Measurements from ENCODE around the gene ZNF350.
"Not testable (repeated sequence)": the region's sequence is repeated elsewhere in the genome, so short reads cannot be mapped to it uniquely, and the experiment has no call there.

ZNF350 gene

DNA sequence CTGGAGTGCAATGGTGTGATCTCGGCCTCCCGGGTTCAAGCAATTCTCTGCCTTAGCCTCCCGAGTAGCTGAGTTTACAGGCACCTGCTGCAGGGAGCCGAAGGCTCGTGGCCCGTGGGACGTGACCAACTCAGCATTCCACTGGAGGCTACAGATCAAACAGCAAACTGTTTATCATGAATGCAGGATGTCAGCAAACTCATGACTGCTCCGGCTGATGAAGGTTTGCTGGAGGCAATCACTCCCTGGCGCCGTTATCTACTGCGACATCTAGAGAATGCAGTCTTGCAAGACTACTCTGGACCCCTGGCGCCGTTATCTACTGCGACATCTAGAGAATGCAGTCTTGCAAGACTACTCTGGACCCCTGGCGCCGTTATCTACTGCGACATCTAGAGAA is 10.9 kb downstream of the ZNF350 start:
- H3K27ac ChIP-seq (ENCODE audit: low read depth in 2 of 2, low read length in 2 of 2); H3K27me3 ChIP-seq (ENCODE audit: control insufficient read depth in 2 of 2, insufficient read depth in 2 of 2, low read length in 2 of 2); H3K4me1 ChIP-seq (ENCODE audit: control insufficient read depth in 2 of 2, insufficient read depth in 2 of 2, low read length in 2 of 2); H3K4me3 ChIP-seq (ENCODE audit: low read length in 2 of 2); H3K9ac ChIP-seq (ENCODE audit: low read depth in 1 of 2, low read length in 2 of 2): not testable (repeated sequence)
- H3K36me3 ChIP-seq (ENCODE audit: control insufficient read depth in 2 of 2, insufficient read depth in 2 of 2, low read length in 2 of 2), result peaks cover 56 to 69% of the 10 kb centered on the region in 2 donors
- peaks cover 73% of the 10 kb centered on the region in 2 donors for H3K9me3 ChIP-seq (ENCODE audit: control insufficient read depth in 2 of 2, low read length in 2 of 2)

DNA sequence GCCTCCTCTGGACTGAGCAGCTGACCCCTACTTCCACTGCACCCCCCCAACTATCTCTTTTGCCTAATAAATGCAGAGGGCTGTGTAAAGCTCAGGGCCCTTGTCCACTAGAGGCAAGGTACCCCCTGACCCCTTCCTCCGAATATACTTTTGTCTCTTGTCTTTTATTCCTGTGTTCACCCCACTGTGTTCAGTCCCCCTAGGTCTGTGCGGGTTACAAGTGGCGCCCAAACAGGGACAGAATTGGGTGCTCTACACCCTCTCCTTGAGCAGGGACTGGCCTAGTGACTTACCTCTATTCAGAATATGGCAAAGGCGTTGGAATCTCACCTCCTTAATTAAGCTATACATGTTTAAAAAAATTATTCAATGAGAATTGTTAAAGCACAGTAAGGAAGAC is 15.0 kb downstream of the ZNF350 start:
- Histone ChIP-seq H3K9ac (ENCODE audit: low read depth in 1 of 2, low read length in 2 of 2) (no peak overlapping the region), H3K4me1 (ENCODE audit: control insufficient read depth in 2 of 2, insufficient read depth in 2 of 2, low read length in 2 of 2) (no peaks in the 10 kb centered on the region), H3K27ac (ENCODE audit: low read depth in 2 of 2, low read length in 2 of 2) (no peak overlapping the region), H3K36me3 (ENCODE audit: control insufficient read depth in 2 of 2, insufficient read depth in 2 of 2, low read length in 2 of 2) (peaks cover 78% of the 10 kb centered on the region in 2 donors), H3K4me3 (ENCODE audit: low read length in 2 of 2) (peak overlapping the region; percentile 5 to 36), H3K9me3 (ENCODE audit: control insufficient read depth in 2 of 2, low read length in 2 of 2) (peaks cover 72 to 74% of the 10 kb centered on the region in 2 donors), H3K27me3 (ENCODE audit: control insufficient read depth in 2 of 2, insufficient read depth in 2 of 2, low read length in 2 of 2) (no peaks in the 10 kb centered on the region)

DNA sequence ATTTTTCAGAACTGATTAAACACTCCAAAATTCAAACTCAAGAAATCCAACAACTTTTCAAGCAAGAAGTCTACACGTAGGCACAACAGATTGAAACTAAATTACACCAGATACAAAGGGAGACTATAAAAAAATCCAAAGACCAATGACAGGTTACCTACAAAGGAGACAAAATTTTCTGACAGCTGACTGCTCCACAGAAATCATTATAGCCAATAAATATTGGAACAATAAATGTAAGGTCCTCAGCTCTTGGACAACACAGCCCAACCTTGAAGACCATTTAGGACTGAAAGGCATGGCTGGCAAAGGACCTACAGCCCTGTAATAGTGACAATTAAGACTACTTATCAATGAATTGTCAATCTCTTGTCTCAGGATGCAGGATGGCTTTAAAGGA is 15.9 kb downstream of the ZNF350 start:
- peaks cover 69 to 77% of the 10 kb centered on the region in 2 donors for H3K9me3 ChIP-seq (ENCODE audit: control insufficient read depth in 2 of 2, low read length in 2 of 2)
- no peak overlapping the region for H3K4me3 ChIP-seq (ENCODE audit: low read length in 2 of 2)
- H3K27me3 ChIP-seq (ENCODE audit: control insufficient read depth in 2 of 2, insufficient read depth in 2 of 2, low read length in 2 of 2), result no peaks in the 10 kb centered on the region
- H3K9ac ChIP-seq (ENCODE audit: low read depth in 1 of 2, low read length in 2 of 2), result no peak overlapping the region
- no peak overlapping the region for H3K27ac ChIP-seq (ENCODE audit: low read depth in 2 of 2, low read length in 2 of 2)
- H3K4me1 ChIP-seq (ENCODE audit: control insufficient read depth in 2 of 2, insufficient read depth in 2 of 2, low read length in 2 of 2), result no peaks in the 10 kb centered on the region
- H3K36me3 ChIP-seq (ENCODE audit: control insufficient read depth in 2 of 2, insufficient read depth in 2 of 2, low read length in 2 of 2), result peaks cover 81 to 82% of the 10 kb centered on the region in 2 donors

DNA sequence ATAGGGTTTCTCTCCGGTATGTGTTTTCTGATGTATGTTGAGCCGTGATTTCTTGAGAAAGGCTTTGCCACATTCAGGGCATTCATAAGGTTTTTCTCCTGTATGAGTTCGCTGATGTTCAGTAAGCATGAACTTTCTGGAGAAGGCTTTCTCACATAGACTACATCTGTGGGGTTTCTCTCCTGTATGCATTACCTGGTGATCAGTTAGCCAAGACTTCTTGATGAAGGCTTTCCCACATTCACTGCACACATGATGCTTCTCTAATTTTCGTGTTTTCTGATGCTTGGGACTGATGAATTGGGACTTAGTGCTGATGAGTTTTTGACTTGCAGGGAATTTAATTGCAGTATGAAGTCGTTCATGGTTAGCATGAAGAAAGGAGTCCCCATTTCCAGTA is 21.1 kb downstream of the ZNF350 start:
- Histone ChIP-seq H3K4me1 (ENCODE audit: control insufficient read depth in 2 of 2, insufficient read depth in 2 of 2, low read length in 2 of 2) (peaks cover 0 to 2% of the 10 kb centered on the region in 2 donors), H3K9ac (ENCODE audit: low read depth in 1 of 2, low read length in 2 of 2) (no peak overlapping the region), H3K36me3 (ENCODE audit: control insufficient read depth in 2 of 2, insufficient read depth in 2 of 2, low read length in 2 of 2) (peaks cover 54 to 63% of the 10 kb centered on the region in 2 donors), H3K27ac (ENCODE audit: low read depth in 2 of 2, low read length in 2 of 2) (no peak overlapping the region), H3K4me3 (ENCODE audit: low read length in 2 of 2) (peak overlapping the region; percentile 2 to 6), H3K27me3 (ENCODE audit: control insufficient read depth in 2 of 2, insufficient read depth in 2 of 2, low read length in 2 of 2) (no peaks in the 10 kb centered on the region), H3K9me3 (ENCODE audit: control insufficient read depth in 2 of 2, low read length in 2 of 2) (peaks cover 63 to 74% of the 10 kb centered on the region in 2 donors)

DNA sequence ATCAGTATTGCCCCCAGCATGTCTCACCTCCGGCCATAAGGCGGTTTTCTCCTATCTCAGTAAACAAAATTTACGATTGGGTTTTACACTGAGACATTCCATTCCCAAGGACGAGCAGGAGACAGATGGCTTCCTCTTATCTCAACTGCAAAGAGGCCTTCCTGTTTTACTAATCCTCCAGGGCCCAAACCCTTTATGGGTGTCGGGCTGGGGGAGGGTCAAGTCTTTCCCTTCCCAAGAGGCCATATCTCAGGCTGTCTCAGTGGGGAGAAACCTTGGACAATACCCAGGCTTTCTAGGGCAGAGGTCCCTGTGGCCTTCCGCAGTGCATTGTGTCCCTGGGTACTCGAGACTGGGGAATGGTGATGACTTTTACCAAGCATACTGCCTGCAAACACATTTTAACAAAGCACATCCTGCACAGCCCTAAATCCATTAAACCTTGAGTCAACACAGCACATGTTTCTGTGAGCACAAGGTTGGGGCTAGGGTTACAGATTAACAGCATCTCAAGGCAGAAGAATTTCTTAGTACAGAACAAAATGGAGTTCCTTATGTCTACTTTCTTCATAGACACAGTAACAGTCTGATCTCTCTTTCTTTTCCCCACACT is 25.9 kb downstream of the ZNF350 start:
- not testable (repeated sequence) for H3K9ac ChIP-seq (ENCODE audit: low read depth in 1 of 2, low read length in 2 of 2); H3K27me3 ChIP-seq (ENCODE audit: control insufficient read depth in 2 of 2, insufficient read depth in 2 of 2, low read length in 2 of 2); H3K4me3 ChIP-seq (ENCODE audit: low read length in 2 of 2); H3K4me1 ChIP-seq (ENCODE audit: control insufficient read depth in 2 of 2, insufficient read depth in 2 of 2, low read length in 2 of 2)
- H3K36me3 ChIP-seq (ENCODE audit: control insufficient read depth in 2 of 2, insufficient read depth in 2 of 2, low read length in 2 of 2), result peaks cover 15 to 21% of the 10 kb centered on the region in 2 donors
- H3K27ac ChIP-seq (ENCODE audit: low read depth in 2 of 2, low read length in 2 of 2), result peak overlapping the region; percentile 41 to 63
- peaks cover 38 to 40% of the 10 kb centered on the region in 2 donors for H3K9me3 ChIP-seq (ENCODE audit: control insufficient read depth in 2 of 2, low read length in 2 of 2)

DNA sequence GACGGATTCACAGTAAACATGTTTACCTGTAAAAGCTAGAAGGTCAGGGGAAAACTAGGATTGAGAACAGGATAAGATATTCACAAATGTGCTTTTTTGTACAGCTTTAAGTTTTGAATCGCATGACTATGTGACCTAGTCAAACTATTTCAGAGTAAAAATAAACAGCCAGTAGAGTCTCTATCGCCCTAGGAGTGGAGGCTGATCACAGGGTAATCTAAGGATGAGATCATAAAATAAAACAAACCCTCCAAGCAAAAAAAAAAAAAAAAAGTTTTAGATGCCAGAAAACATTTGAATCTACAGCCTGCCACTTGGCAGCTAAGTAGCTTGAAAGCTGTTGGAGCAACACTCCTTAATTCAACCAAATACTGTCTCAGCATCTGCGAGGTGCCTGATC is 26.8 kb downstream of the ZNF350 start:
- H3K4me3 ChIP-seq (ENCODE audit: low read length in 2 of 2), result no peak overlapping the region
- H3K27ac ChIP-seq (ENCODE audit: low read depth in 2 of 2, low read length in 2 of 2), result peak overlapping the region; percentile 41 to 63
- H3K9ac ChIP-seq (ENCODE audit: low read depth in 1 of 2, low read length in 2 of 2), result no peak overlapping the region
- H3K4me1 ChIP-seq (ENCODE audit: control insufficient read depth in 2 of 2, insufficient read depth in 2 of 2, low read length in 2 of 2), result peaks cover 0 to 8% of the 10 kb centered on the region in 2 donors
- H3K9me3 ChIP-seq (ENCODE audit: control insufficient read depth in 2 of 2, low read length in 2 of 2), result peaks cover 31 to 32% of the 10 kb centered on the region in 2 donors
- H3K27me3 ChIP-seq (ENCODE audit: control insufficient read depth in 2 of 2, insufficient read depth in 2 of 2, low read length in 2 of 2), result no peaks in the 10 kb centered on the region
- peaks cover 5 to 12% of the 10 kb centered on the region in 2 donors for H3K36me3 ChIP-seq (ENCODE audit: control insufficient read depth in 2 of 2, insufficient read depth in 2 of 2, low read length in 2 of 2)

DNA sequence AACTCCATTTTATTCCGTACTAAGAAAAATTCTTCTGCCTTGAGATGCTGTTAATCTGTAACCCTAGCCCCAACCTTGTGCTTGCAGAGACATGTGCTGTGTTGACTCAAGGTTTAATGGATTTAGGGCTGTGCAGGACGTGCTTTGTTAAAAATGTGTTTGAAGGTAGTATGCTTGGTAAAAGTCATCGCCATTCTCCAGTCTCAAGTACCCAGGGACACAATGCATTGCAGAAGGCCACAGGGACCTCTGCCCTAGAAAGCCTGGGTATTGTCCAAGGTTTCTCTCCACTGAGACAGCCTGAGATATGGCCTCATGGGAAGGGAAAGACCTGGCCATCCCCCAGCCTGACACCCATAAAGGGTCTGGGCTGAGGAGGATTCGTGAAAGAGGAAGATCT is 28.8 kb downstream of the ZNF350 start:
- H3K27ac ChIP-seq (ENCODE audit: low read depth in 2 of 2, low read length in 2 of 2); H3K9ac ChIP-seq (ENCODE audit: low read depth in 1 of 2, low read length in 2 of 2); H3K4me1 ChIP-seq (ENCODE audit: control insufficient read depth in 2 of 2, insufficient read depth in 2 of 2, low read length in 2 of 2); H3K4me3 ChIP-seq (ENCODE audit: low read length in 2 of 2); H3K27me3 ChIP-seq (ENCODE audit: control insufficient read depth in 2 of 2, insufficient read depth in 2 of 2, low read length in 2 of 2); H3K36me3 ChIP-seq (ENCODE audit: control insufficient read depth in 2 of 2, insufficient read depth in 2 of 2, low read length in 2 of 2): not testable (repeated sequence)
- H3K9me3 ChIP-seq (ENCODE audit: control insufficient read depth in 2 of 2, low read length in 2 of 2), result peaks cover 15 to 25% of the 10 kb centered on the region in 2 donors

DNA sequence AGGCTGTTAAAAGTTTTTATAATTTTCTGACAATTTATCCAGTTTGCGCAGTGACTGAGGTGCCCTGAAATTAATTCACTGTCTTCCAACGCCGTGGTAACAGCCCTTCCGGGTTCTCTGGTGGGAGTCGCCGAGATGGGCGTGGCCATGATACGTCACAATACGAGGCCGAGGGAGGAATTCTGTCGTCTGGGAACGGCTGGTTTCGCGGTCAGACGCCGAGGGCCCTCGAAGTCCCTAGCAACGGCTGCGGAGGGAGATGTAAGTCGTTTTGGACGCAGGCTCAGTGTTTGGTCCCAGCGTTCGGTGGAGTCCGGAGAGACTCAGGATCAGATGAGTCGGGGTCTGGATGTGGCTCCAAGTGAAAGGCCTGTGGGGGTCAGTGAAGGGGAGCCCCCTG is 37.7 kb downstream of the ZNF350 start:
- Histone ChIP-seq H3K27me3 (ENCODE audit: control insufficient read depth in 2 of 2, insufficient read depth in 2 of 2, low read length in 2 of 2) (no peaks in the 10 kb centered on the region), H3K9ac (ENCODE audit: low read depth in 1 of 2, low read length in 2 of 2) (no peak overlapping the region), H3K27ac (ENCODE audit: low read depth in 2 of 2, low read length in 2 of 2) (no peak overlapping the region), H3K4me3 (ENCODE audit: low read length in 2 of 2) (no peak overlapping the region), H3K4me1 (ENCODE audit: control insufficient read depth in 2 of 2, insufficient read depth in 2 of 2, low read length in 2 of 2) (no peaks in the 10 kb centered on the region), H3K9me3 (ENCODE audit: control insufficient read depth in 2 of 2, low read length in 2 of 2) (peaks cover 65 to 67% of the 10 kb centered on the region in 2 donors), H3K36me3 (ENCODE audit: control insufficient read depth in 2 of 2, insufficient read depth in 2 of 2, low read length in 2 of 2) (peaks cover 15 to 16% of the 10 kb centered on the region in 2 donors)

DNA sequence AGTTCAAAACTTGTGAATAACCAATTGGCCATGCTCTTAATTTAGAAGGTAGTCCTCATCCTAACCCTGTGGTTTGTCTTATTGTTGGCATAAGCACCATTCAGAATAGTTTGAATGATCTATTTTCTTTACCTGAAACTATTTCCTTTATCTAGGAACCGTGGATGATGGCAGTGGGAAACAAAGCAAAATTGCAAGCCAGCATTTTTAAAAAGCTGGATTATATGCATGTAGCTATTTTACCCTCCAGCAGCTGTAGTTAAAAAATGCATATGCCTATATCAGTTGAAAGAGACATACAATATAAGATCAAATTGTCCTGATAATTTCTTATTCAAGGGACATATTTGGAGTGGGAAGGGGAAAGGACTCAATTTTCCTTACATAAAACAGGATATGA is 40.0 kb downstream of the ZNF350 start:
- Histone ChIP-seq H3K36me3 (ENCODE audit: control insufficient read depth in 2 of 2, insufficient read depth in 2 of 2, low read length in 2 of 2) (peaks cover 38 to 40% of the 10 kb centered on the region in 2 donors), H3K27me3 (ENCODE audit: control insufficient read depth in 2 of 2, insufficient read depth in 2 of 2, low read length in 2 of 2) (no peaks in the 10 kb centered on the region), H3K9me3 (ENCODE audit: control insufficient read depth in 2 of 2, low read length in 2 of 2) (peaks cover 81 to 82% of the 10 kb centered on the region in 2 donors), H3K27ac (ENCODE audit: low read depth in 2 of 2, low read length in 2 of 2) (no peak overlapping the region), H3K4me3 (ENCODE audit: low read length in 2 of 2) (no peak overlapping the region), H3K4me1 (ENCODE audit: control insufficient read depth in 2 of 2, insufficient read depth in 2 of 2, low read length in 2 of 2) (no peaks in the 10 kb centered on the region), H3K9ac (ENCODE audit: low read depth in 1 of 2, low read length in 2 of 2) (no peak overlapping the region)

DNA sequence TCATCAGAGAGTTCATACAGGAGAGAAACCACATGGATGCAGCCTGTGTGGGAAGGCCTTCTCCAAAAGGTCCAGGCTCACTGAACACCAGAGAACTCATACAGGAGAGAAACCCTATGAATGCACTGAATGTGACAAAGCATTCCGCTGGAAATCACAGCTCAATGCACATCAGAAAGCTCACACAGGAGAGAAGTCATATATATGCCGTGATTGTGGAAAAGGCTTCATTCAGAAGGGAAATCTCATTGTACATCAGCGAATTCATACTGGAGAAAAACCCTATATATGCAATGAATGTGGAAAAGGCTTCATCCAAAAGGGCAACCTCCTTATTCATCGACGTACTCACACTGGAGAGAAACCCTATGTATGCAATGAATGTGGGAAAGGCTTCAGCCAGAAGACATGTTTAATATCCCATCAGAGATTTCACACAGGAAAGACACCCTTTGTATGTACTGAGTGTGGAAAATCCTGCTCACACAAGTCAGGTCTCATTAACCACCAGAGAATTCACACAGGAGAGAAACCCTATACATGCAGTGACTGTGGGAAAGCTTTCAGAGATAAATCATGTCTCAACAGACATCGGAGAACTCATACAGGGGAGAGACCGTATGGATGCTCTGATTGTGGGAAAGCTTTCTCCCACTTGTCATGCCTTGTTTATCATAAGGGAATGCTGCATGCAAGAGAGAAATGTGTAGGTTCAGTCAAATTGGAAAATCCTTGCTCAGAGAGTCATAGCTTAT is 41.7 kb downstream of the ZNF350 start:
- Histone ChIP-seq H3K27ac (ENCODE audit: low read depth in 2 of 2, low read length in 2 of 2) (no peak overlapping the region), H3K4me1 (ENCODE audit: control insufficient read depth in 2 of 2, insufficient read depth in 2 of 2, low read length in 2 of 2) (no peaks in the 10 kb centered on the region), H3K9me3 (ENCODE audit: control insufficient read depth in 2 of 2, low read length in 2 of 2) (peaks cover 81 to 88% of the 10 kb centered on the region in 2 donors), H3K36me3 (ENCODE audit: control insufficient read depth in 2 of 2, insufficient read depth in 2 of 2, low read length in 2 of 2) (peaks cover 53 to 56% of the 10 kb centered on the region in 2 donors), H3K9ac (ENCODE audit: low read depth in 1 of 2, low read length in 2 of 2) (no peak overlapping the region), H3K4me3 (ENCODE audit: low read length in 2 of 2) (peak overlapping the region; percentile 20 to 39), H3K27me3 (ENCODE audit: control insufficient read depth in 2 of 2, insufficient read depth in 2 of 2, low read length in 2 of 2) (no peaks in the 10 kb centered on the region)

Measured in mucosa of rectum (tissue), 2 donors.